ENCODE data around the gene PRKCA. TPM values are rescaled to one million over a fixed set of nuclear protein-coding genes. Genes with fewer than 3 reads are reported as not detected.

PRKCA gene
- polyA plus RNA-seq, 2 of the 4 experiments (the other 2 are of a cell fraction) = 28.8 to 65.0 TPM

DNA sequence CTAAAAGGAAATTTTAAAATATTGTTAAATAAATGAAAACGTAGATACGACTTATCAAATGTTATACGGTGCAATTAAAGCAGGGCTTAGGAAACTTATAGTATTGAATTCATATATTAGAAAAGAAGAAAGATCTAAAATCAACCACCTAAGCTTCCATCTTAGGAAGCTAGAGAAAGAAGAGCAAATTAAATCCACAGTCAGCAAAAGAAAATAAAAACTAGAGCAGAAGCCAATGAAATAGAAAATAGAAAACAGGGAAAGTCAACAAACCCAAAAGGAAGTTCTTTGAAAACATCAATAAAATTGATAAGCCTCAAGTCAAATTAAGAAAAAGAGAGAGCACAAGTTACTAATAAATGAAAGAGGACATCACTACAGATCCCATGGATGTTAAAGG, 457.9 kb downstream of the PRKCA start:
- 97% methylated on average over 3 of the region's 3 CpGs for WGBS (ENCODE audit: missing lambda C conversion rate)
- ChIA-PET CTCF (interaction anchor here (1.0 kb wide), 1 partner anchor 10 kb away, joined by 4 read pairs; no protein-coding TSS in a partner anchor), POLR2A (no interaction called here)
- H3K9me3 ChIP-seq = no peaks in the 10 kb centered on the region
- DNase-seq (ENCODE audit: low read depth in 1 of 2, low spot score in 1 of 2) (no peak), FAIRE-seq (no peak), ATAC-seq (no peak)
- no peaks in the 10 kb centered on the region for H3K4me1 ChIP-seq
- H3K27ac ChIP-seq = no peak overlapping the region
- TF ChIP-seq, protein P1, sequence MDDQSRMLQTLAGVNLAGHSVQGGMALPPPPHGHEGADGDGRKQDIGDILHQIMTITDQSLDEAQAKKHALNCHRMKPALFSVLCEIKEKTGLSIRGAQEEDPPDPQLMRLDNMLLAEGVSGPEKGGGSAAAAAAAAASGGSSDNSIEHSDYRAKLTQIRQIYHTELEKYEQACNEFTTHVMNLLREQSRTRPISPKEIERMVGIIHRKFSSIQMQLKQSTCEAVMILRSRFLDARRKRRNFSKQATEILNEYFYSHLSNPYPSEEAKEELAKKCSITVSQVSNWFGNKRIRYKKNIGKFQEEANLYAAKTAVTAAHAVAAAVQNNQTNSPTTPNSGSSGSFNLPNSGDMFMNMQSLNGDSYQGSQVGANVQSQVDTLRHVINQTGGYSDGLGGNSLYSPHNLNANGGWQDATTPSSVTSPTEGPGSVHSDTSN (IDR thresholded peaks at IDR 0.05) = no peak
- no peak for TF ChIP-seq CHD2 (IDR thresholded peaks at IDR 0.05; ENCODE audit: low read length, partially characterized antibody)
- no peak for TF ChIP-seq JUNB (IDR thresholded peaks at IDR 0.05)
- TF ChIP-seq, protein P2, sequence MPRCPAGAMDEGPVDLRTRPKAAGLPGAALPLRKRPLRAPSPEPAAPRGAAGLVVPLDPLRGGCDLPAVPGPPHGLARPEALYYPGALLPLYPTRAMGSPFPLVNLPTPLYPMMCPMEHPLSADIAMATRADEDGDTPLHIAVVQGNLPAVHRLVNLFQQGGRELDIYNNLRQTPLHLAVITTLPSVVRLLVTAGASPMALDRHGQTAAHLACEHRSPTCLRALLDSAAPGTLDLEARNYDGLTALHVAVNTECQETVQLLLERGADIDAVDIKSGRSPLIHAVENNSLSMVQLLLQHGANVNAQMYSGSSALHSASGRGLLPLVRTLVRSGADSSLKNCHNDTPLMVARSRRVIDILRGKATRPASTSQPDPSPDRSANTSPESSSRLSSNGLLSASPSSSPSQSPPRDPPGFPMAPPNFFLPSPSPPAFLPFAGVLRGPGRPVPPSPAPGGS (IDR thresholded peaks at IDR 0.05) = no peak
- no peak for TF ChIP-seq ZSCAN20 (CRISPR knock-in tag; IDR thresholded peaks at IDR 0.05)
- peak; percentile 37 for TF ChIP-seq MAFK (IDR thresholded peaks at IDR 0.05; ENCODE audit: partially characterized antibody)
- H3K4me3 ChIP-seq = no peak overlapping the region
- no peak overlapping the region for H3K4me2 ChIP-seq

DNA sequence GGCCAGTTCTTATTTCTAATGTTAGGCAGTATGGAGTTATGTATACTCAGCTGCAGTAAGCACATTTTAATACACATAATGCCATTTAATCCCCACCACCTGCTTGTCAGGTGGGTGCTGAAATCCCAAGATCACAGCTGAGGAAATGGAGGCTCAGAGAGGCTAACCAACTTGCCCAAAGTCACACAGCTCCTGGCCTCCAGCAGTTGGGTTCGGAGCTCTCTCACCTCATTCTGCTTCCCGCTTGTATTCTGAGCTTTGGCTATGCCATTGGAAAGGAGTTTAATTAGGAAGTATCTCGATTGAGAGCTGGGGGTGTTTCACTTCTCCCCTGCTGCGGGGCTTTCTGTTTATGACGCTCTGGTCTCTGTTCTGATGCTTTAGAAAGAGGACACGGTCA, 459.9 kb downstream of the PRKCA start:
- Histone ChIP-seq H3K27ac (no peak overlapping the region), H3K4me3 (no peak overlapping the region), H3K4me1 (no peaks in the 10 kb centered on the region), H3K4me2 (no peak overlapping the region), H3K9me3 (no peaks in the 10 kb centered on the region)
- ATAC-seq (no peak), DNase-seq (ENCODE audit: low read depth in 1 of 2, low spot score in 1 of 2) (no peak), FAIRE-seq (no peak)
- ChIA-PET POLR2A (no interaction called here), CTCF (interaction anchor here (0.5 to 1.4 kb wide), 2 partner anchors 35 to 808 kb away, joined by 3 to 4 read pairs; no protein-coding TSS in a partner anchor)
- TF ChIP-seq NR3C1 (IDR thresholded peaks at IDR 0.05) = no peak
- TF ChIP-seq RCOR1 (IDR thresholded peaks at IDR 0.05; ENCODE audit: low read depth, low read length) = no peak
- TF ChIP-seq TP53 (CRISPR knock-in tag; IDR thresholded peaks at IDR 0.05) = no peak
- TF ChIP-seq RARB (CRISPR knock-in tag; IDR thresholded peaks at IDR 0.05) = no peak
- TF ChIP-seq EHMT2 (IDR thresholded peaks at IDR 0.05; ENCODE audit: low read depth) = no peak
- 93% methylated on average over 6 of the region's 6 CpGs for WGBS (ENCODE audit: missing lambda C conversion rate)

DNA sequence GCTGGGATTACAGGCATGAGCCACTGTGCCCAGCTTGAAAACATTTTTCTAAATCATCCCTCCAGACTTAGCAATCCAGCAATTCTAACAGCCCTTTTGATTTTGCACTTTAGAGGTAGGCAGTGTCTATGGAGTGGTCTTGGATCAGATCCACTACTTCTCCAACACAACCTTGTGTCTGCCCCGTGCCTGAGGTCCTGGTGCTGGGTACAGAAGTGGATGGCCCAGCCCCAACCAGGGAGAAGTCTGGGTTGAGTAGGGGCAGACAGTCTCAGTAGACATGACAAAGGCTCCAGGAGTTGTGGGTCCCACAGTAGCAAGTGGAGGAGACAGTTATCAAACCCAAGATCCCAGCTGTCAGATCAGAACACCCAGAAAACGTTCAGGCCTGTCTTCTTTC, 460.6 kb downstream of the PRKCA start:
- no peak for FAIRE-seq

More for the DNA sequence above, 460.6 kb downstream of the PRKCA start:
- CTCF ChIA-PET = interaction anchor here (0.5 to 1.4 kb wide), 3 partner anchors 12 to 807 kb away, joined by 3 to 4 read pairs (median 3); no protein-coding TSS in a partner anchor
- TF ChIP-seq, protein P3, sequence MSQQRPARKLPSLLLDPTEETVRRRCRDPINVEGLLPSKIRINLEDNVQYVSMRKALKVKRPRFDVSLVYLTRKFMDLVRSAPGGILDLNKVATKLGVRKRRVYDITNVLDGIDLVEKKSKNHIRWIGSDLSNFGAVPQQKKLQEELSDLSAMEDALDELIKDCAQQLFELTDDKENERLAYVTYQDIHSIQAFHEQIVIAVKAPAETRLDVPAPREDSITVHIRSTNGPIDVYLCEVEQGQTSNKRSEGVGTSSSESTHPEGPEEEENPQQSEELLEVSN (IDR thresholded peaks at IDR 0.05; ENCODE audit: borderline replicate concordance, low read depth) = no peak
- TF ChIP-seq, protein P4, sequence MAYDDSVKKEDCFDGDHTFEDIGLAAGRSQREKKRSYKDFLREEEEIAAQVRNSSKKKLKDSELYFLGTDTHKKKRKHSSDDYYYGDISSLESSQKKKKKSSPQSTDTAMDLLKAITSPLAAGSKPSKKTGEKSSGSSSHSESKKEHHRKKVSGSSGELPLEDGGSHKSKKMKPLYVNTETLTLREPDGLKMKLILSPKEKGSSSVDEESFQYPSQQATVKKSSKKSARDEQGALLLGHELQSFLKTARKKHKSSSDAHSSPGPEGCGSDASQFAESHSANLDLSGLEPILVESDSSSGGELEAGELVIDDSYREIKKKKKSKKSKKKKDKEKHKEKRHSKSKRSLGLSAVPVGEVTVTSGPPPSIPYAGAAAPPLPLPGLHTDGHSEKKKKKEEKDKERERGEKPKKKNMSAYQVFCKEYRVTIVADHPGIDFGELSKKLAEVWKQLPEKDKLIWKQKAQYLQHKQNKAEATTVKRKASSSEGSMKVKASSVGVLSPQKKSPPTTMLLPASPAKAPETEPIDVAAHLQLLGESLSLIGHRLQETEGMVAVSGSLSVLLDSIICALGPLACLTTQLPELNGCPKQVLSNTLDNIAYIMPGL (CRISPR knock-in tag; IDR thresholded peaks at IDR 0.05; ENCODE audit: borderline replicate concordance) = no peak
- TF ChIP-seq TFCP2L1 (CRISPR knock-in tag; IDR thresholded peaks at IDR 0.05) (no peak), RCOR1 (IDR thresholded peaks at IDR 0.05; ENCODE audit: low read depth, low read length) (no peak), RAD21 (conservative IDR thresholded peaks at IDR 0.05 in 1 of 2, IDR thresholded peaks at IDR 0.05 in 1 of 2) (no peak), KDM5A (IDR thresholded peaks at IDR 0.05) (no peak), EHF (CRISPR knock-in tag; IDR thresholded peaks at IDR 0.05) (no peak), FOSL2 (IDR thresholded peaks at IDR 0.05) (no peak), FOSL2 (CRISPR knock-in tag; IDR thresholded peaks at IDR 0.05) (no peak), HDAC2 (IDR thresholded peaks at IDR 0.05) (no peak)
- Histone ChIP-seq H3K4me3 (no peak overlapping the region), H3K27ac (no peak overlapping the region), H3K4me2 (no peak overlapping the region), H3K4me1 (no peaks in the 10 kb centered on the region), H3K9me3 (no peaks in the 10 kb centered on the region)
- ATAC-seq (no peak), DNase-seq (ENCODE audit: low read depth in 1 of 2, low spot score in 1 of 2) (no peak)
- WGBS (ENCODE audit: missing lambda C conversion rate) = 64% methylated on average over 2 of the region's 2 CpGs
- POLR2A ChIA-PET = no interaction called here
